CD4-positive, alpha-beta T cell treated with Interleukin-17A for 1 hour (primary cell): ENCODE results near the gene AGBL5.
A peak's percentile ranks its signal among the peaks of the same experiment; 100 is the strongest.

Experiments
- DNase-seq: peaks from one replicate; pipeline ENCODE4 v3.0.0-alpha.2; 2020

Gene AGBL5

DNA sequence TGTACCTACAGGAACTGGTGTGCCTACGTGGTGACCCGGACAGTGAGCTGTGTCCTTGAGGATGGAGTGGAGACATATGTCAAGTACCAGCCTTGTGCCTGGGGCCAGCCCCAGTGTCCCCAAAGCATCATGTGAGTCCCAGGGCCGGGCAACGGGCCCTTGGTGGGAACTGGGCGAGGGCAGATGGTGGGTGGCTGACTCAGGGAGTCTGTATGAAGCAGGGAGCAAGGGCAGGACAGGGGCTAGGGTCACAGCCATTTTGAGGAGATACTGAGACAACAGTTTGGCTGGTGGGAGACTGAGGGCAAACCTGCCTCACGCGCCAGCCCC, 28.6 kb downstream of the AGBL5 start:
- no peak for DNase-seq

DNA sequence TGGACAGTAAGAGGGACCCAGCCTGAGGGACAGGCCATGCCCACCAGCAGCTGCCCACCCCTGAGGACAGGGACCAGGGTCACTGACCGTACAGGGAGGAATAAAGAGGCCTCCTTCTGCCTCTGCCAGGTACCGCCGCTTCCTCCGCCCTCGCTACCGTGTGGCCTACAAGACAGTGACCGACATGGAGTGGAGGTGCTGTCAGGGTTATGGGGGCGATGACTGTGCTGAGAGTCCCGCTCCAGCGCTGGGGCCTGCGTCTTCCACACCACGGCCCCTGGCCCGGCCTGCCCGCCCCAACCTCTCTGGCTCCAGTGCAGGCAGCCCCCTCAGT, 29.1 kb downstream of the AGBL5 start:
- DNase-seq = no peak

GRCh38 chr2:27081984-27082772, 30.7 kb downstream of the AGBL5 start:
- no peak for DNase-seq

DNA sequence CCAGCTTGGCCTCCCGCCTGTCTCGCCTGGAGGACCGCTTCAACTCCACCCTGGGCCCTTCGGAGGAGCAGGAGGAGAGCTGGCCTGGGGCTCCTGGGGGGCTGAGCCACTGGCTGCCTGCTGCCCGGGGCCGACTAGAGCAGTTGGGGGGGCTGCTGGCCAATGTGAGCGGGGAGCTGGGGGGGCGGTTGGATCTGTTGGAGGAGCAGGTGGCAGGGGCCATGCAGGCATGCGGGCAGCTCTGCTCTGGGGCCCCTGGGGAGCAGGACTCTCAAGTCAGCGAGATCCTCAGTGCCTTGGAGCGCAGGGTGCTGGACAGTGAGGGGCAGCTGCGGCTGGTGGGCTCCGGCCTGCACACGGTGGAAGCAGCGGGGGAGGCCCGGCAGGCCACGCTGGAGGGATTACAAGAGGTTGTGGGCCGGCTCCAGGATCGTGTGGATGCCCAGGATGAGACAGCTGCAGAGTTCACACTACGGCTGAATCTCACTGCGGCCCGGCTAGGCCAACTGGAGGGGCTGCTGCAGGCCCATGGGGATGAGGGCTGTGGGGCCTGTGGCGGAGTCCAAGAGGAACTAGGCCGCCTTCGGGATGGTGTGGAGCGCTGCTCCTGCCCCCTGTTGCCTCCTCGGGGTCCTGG, 31.4 kb downstream of the AGBL5 start:
- no peak for DNase-seq

DNA sequence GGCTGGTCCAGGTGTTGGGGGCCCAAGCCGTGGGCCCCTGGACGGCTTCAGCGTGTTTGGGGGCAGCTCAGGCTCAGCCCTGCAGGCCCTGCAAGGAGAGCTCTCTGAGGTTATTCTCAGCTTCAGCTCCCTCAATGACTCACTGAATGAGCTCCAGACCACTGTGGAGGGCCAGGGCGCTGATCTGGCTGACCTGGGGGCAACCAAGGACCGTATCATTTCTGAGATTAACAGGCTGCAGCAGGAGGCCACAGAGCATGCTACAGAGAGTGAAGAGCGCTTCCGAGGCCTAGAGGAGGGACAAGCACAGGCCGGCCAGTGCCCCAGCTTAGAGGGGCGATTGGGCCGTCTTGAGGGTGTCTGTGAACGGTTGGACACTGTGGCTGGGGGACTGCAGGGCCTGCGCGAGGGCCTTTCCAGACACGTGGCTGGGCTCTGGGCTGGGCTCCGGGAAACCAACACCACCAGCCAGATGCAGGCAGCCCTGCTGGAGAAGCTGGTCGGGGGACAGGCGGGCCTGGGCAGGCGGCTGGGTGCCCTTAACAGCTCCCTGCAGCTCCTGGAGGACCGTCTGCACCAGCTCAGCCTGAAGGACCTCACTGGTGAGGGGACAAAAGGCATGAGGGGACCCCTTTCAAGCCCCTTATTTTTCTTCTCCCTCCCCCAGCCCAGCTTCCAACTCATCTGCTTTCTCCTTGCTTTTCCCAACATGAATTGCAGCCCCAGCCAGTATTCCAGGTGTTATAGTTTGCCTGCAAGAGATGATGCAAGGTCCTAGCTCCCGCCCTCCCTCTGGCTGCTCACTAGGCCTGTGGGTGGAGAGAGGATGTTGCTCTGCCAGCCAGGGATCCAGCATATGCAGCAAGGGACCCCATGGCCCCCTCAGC, 32.2 kb downstream of the AGBL5 start:
- DNase-seq = no peak

DNA sequence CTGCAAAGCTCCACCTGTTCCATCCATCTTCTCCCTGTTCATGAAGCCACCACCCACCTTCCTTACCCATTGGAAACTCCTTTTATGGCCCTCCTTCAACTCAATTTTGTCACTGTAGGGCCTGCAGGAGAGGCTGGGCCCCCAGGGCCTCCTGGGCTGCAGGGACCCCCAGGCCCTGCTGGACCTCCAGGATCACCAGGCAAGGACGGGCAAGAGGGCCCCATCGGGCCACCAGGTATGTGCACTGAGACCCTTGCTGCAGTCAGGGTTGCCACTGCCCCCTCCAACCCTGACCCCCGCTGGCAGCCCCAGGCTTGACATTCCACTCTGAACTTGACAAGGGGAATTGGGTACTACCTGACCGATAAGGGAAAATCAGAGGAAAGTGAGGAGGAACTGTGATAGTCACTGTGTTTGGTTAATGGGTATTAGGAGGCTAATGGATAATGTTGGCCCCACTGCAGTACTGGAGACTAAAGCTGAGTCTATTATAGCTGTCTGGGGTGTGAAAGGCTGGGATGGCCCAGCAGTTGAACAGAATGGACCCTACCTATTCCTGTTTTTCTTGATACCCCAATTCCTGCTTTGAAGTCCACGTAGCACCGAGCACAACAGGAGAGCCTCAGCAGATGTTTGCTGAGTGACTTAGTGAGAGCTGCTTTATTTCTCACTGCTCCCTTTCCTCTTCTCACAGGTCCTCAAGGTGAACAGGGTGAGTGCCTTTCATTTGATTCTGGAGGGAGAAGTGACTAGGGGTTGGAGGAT, 33.0 kb downstream of the AGBL5 start:
- DNase-seq = no peak

DNA sequence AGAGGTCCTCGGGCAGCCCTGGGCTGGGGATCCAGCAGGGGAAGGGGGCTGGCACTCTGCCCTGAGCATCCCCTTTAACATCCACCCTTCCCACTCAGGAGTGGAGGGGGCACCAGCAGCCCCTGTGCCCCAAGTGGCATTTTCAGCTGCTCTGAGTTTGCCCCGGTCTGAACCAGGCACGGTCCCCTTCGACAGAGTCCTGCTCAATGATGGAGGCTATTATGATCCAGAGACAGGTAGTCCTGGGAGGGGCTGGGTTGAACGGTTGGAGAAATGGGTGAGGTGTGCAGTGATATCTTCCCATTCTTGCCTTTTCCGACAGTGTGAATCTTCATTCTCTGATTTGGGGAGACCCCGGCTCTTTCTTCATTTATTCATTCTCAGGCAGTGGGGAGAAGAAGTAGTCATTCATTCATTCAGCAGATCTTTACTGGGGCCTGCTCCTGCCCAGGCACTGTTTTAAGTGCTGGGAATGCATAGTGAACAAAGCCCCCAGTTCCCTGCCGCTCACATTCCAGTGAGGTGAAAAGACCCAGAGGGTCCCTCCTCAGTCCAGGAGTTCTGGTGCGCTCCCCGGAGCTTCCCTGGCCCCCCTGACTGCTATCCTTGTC, 33.7 kb downstream of the AGBL5 start:
- no peak for DNase-seq

GRCh38 chr2:27085673-27086089, 34.2 kb downstream of the AGBL5 start:
- DNase-seq = peak; percentile 25

GRCh38 chr2:27086090-27086723, 34.7 kb downstream of the AGBL5 start:
- peak; percentile 97 for DNase-seq

DNA sequence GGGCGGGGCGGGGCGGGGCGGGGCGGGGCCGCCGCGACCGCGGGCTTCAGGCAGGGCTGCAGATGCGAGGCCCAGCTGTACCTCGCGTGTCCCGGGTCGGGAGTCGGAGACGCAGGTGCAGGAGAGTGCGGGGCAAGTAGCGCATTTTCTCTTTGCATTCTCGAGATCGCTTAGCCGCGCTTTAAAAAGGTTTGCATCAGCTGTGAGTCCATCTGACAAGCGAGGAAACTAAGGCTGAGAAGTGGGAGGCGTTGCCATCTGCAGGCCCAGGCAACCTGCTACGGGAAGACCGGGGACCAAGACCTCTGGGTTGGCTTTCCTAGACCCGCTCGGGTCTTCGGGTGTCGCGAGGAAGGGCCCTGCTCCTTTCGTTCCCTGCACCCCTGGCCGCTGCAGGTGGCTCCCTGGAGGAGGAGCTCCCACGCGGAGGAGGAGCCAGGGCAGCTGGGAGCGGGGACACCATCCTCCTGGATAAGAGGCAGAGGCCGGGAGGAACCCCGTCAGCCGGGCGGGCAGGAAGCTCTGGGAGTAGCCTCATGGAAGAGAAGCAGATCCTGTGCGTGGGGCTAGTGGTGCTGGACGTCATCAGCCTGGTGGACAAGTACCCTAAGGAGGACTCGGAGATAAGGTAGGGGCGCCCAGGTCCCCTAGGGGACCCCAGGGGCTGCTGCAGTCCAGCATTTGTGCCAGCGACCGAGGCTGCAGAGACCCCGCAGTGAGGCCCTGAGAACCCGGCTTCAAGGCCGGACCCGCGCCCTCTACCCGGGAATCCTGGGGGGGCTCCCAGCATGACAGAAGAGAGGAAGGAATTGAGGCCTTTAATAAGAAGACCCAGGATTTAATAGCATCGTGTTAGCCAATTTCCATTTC, 35.5 kb downstream of the AGBL5 start, which contains the start of gene KHK:
TSS of gene KHK (plus strand) at position 49 of the 870 bp plus-strand sequence. CDS start at position 537, 488 bp downstream.
- DNase-seq = no peak

DNA sequence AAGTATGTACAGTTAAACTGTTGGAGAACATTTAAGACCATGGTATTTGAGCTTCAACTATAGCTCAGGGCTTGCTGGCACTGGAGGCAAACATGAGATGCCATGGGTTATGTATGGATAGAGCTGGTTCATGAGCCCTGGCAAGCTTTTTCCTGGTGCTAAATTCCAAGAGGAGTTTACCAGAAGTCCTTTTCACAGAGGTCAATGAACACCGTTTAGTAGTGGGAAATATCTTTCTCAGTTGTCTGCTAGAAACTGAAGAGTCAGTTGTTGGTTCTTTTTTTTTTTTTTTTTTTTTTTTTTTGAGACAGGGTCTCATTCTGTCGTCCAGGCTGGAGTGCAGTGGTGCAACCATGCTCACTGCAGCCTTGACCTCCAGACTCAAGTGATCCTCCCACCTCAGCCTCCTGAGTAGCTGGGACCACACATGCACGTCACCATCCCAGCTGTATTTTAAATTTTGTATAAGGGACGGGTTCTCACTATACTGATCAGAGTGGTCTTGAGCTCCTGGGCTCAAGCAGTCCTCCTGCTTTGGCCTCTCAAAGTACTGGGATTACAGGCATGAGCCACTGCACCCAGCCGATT, 36.4 kb downstream of the AGBL5 start:
- DNase-seq = no peak

DNA sequence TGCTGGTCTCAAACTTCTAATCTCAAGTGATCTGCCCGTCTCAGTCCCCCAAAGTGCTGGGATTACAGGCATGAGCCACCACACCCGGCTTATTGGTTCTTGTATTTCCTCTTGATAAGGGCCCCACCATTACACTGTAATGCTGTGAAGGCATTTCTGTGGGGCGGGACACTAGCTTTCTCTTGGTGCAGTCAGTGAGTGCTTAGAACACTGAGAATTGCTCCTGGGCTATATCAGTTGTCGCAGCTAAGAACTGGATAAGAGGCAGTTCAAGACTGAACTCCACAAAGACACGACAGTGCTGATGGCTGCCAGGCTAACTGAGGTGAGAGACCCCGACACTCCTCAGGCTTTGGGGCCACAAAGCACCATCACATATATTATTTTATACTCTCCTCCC, 37.2 kb downstream of the AGBL5 start:
- DNase-seq = no peak

- DNase-seq = no peak
These were observed 37.9 kb downstream of the AGBL5 start for GRCh38 chr2:27089111-27089954.

- DNase-seq = no peak
These were observed 40.6 kb downstream of the AGBL5 start for GRCh38 chr2:27091746-27092695.

DNA sequence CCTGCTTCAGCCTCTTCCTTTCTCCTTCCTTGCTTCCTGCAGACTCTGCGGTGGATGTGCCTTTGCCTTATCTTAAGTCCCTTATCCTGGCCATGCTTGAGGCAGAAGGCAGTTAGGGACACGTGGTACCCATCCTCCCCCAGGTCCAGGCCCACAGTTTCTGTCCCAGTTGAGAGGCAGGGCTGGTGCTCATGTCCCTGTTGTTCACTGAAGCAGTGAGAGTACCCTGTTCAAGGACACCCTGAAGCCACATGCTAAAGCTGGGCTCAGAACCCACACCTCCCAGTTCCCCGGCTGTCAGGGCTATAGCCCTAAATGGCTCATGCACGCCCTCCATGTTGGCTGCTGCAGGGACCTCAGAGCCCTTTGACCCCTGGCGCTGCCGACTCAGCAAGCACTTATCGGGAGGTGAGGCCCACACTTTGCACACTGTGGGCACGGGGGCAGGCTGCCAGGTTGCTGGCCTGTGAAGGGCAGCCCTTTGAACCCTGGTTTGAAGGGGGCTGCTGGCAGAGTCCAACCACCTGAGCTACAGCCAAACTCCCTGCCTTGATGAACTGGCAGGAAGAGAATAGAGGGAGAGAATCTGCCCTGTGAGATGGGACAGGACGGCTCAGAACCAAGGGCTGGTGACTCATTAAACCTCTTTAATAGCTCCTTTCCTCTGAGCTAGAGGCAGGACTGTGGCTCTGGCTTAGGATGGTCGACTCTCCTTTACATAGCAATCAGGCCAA, 41.4 kb downstream of the AGBL5 start:
- no peak for DNase-seq

DNA sequence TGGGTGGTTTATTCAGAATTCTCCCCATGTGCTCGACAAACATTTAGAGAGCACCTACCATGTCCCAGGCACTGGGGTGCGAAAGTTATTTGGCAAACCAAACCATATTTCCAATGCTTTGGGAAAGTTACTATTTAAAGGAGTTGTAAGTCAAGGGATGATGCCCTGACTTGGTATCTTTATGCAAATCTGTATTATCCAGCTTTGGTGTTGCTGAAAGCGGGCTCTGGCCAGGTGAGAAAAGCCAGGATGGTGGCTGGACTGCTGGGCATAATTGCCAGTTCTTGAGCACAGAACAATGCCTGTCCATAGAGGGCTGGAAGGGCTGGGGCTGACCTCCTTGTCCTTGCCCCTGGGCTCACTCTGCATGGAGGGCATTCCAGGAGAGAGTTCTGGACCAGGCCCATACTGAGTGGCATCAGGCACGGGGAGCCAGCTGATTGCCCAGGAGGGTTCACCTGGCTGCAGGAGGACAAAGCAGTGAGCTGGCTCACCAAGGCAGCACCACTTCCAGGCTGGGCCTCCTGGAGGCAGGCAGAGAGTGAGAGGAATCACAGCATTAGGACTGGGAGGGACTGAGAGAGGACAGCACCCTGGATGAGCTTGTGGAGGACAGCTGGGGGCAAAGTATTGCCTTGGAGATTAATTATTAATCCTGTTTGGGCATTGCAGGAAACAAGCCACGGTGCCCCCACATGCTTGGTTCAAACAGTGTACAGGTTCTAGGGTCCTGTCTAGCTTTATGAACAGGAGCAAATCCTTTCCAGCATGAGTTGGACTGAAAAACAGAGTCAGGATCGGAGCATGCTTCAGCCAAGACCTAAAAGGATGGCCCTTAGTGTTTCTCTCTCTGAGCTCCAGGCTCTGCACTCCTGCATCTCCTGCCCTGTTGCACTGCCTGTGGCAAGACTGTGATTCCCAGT, 42.2 kb downstream of the AGBL5 start:
- DNase-seq = no peak
